ENCODE measurements around the gene ABCA1. TPM values are rescaled to one million over a fixed set of nuclear protein-coding genes. Genes with fewer than 3 reads are reported as not detected.

Gene ABCA1
- total RNA-seq, 4 donors from 2014 or later, result 4.9 to 23.8 (median 21.5) TPM

DNA sequence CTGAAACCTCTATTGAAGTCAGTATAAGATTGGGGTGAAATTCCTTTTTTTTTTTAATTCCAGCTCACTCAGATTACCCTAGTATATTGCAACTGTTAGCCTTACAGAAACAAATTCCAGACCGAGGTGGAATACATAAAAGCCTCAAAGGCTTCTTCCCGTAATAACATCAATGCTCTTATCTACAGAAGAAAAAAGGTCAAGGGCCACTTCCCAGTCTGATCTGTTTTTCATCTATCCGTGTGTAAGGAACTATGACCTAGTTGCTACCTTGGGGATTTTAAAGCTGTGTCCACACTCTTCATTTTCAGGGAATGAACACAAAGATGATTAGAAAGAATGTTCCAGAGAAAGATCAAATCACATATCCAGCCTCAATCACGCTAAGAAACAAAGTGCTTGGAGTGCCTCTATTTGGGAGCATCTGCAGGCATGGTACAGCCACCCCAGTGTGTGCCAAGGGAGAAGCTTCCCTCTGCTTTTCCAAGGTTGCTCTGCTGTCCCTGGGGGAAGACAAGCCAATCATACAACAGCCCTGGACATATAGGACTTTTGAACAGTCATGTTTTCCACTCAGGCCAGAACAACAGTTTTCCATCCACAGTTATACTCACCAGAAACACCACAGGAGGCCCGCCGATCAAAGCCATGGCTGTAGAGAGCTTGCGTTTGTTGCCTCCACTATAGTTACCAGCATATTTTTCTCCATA, 140.5 kb downstream of the ABCA1 start:
- in situ Hi-C loops (cut with MboI; ENCODE audit: low sequenced_read_pairs in 4 of 4), result loop anchor here in 2 of 4 donors (25.0 kb wide), 1 partner anchor 625 kb away; no protein-coding TSS in a partner anchor
- Histone ChIP-seq H3K27ac (no peak overlapping the region), H3K4me3 (no peak overlapping the region), H3K27me3 (no peaks in the 10 kb centered on the region), H3K36me3 (peaks cover 9 to 96% of the 10 kb centered on the region in 2 donors), H3K9me3 (no peaks in the 10 kb centered on the region), H3K4me1 (no peaks in the 10 kb centered on the region)
- no peak for DNase-seq
- intact Hi-C loops (cut with DNase I; ENCODE audit: low total_unique reads), result no loop called here
- TF ChIP-seq POLR2A (IDR thresholded peaks at IDR 0.05), result no peak
- no peak for TF ChIP-seq CTCF (IDR thresholded peaks at IDR 0.05 in 4 of 5, conservative IDR thresholded peaks at IDR 0.05 in 1 of 5)
- ATAC-seq, result no peak

DNA sequence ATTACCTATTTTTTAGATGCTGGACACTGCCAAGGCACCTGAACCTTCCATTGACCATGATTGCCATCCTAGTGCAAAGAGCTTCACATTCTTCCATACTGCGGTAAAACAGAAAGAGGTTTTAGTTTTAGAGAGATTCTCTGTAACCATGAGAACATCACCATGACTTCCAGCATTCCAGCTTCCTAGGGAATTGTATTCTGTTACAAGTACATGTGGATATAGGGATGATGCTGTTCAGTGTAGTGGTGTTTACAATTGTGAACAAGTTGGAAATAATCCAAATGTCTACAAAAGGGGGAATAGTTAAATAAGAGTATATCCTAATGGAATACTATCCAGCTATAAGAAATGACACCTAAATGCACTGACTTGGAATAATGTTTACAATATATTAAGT, 141.7 kb downstream of the ABCA1 start:
- no peak for DNase-seq
- intact Hi-C loops (cut with DNase I; ENCODE audit: low total_unique reads), result no loop called here
- H3K9me3 ChIP-seq, result no peaks in the 10 kb centered on the region
- ATAC-seq, result no peak
- H3K27me3 ChIP-seq, result no peaks in the 10 kb centered on the region
- TF ChIP-seq POLR2A (IDR thresholded peaks at IDR 0.05) (no peak), CTCF (IDR thresholded peaks at IDR 0.05 in 4 of 5, conservative IDR thresholded peaks at IDR 0.05 in 1 of 5) (no peak)
- H3K36me3 ChIP-seq, result peaks cover 9 to 85% of the 10 kb centered on the region in 2 donors
- in situ Hi-C loops (cut with MboI; ENCODE audit: low sequenced_read_pairs in 4 of 4), result loop anchor here in 2 of 4 donors (25.0 kb wide), 1 partner anchor 626 kb away; no protein-coding TSS in a partner anchor
- H3K27ac ChIP-seq, result no peak overlapping the region
- no peak overlapping the region for H3K4me3 ChIP-seq
- H3K4me1 ChIP-seq, result no peaks in the 10 kb centered on the region

DNA sequence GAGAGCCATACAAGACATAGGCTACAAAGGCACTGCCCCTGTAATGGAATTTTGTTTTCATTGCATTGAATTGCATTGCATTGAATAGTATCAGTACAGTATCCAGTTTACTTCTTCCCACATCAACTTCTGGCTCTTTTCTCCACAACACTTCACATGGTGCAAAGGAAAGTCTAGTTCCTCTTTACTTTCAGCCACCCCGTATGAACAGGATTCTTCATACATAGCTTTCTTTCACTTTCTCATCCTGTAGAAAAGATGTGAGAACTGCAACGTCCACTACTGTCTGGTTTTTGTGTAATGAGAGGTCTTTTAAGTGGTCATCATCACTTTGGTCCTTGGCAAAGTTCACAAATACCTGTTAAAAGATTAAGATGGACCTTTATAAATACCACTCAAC, 143.9 kb downstream of the ABCA1 start:
- in situ Hi-C loops (cut with MboI; ENCODE audit: low sequenced_read_pairs in 4 of 4), result loop anchor here in 2 of 4 donors (25.0 kb wide), 1 partner anchor 628 kb away; no protein-coding TSS in a partner anchor
- Histone ChIP-seq H3K36me3 (peaks cover 0 to 63% of the 10 kb centered on the region in 2 donors), H3K27me3 (no peaks in the 10 kb centered on the region), H3K4me3 (no peak overlapping the region), H3K4me1 (peaks cover 0 to 3% of the 10 kb centered on the region in 2 donors), H3K27ac (no peak overlapping the region), H3K9me3 (no peaks in the 10 kb centered on the region)
- intact Hi-C loops (cut with DNase I; ENCODE audit: low total_unique reads), result no loop called here
- ATAC-seq (no peak), DNase-seq (no peak)
- TF ChIP-seq CTCF (IDR thresholded peaks at IDR 0.05 in 4 of 5, conservative IDR thresholded peaks at IDR 0.05 in 1 of 5) (no peak), POLR2A (IDR thresholded peaks at IDR 0.05) (no peak)

DNA sequence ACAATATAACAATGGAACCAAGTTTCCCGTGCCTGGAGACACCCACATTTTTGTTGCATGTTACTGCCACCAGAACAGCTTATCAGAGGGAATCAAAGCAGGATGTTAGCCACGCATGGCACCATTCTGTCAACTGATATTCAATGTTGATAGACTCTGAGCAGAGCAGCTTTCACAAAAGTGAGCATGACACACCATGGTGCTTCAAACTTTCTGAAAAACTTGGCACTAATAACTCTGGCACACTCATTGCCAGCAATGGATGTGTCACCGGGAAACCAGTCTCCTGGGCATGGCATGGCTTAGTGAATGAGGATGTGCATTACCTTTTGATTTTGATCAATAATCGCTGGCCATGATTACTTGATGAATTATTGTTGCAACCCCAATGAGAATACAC, 144.4 kb downstream of the ABCA1 start:
- Histone ChIP-seq H3K9me3 (no peaks in the 10 kb centered on the region), H3K4me3 (no peak overlapping the region), H3K27me3 (no peaks in the 10 kb centered on the region), H3K27ac (peak overlapping the region in 1 of 4 donors; percentile 8), H3K4me1 (peaks cover 0 to 3% of the 10 kb centered on the region in 2 donors), H3K36me3 (peaks cover 0 to 58% of the 10 kb centered on the region in 2 donors)
- no peak for TF ChIP-seq CTCF (IDR thresholded peaks at IDR 0.05 in 4 of 5, conservative IDR thresholded peaks at IDR 0.05 in 1 of 5)
- no peak for TF ChIP-seq POLR2A (IDR thresholded peaks at IDR 0.05)
- no peak for DNase-seq
- in situ Hi-C loops (cut with MboI; ENCODE audit: low sequenced_read_pairs in 4 of 4), result loop anchor here in 2 of 4 donors (25.0 kb wide), 1 partner anchor 629 kb away; no protein-coding TSS in a partner anchor
- peak in 1 of 2 donors; percentile 19 for ATAC-seq
- intact Hi-C loops (cut with DNase I; ENCODE audit: low total_unique reads), result no loop called here
